HG03066 (cell line): ENCODE data around the gene FAM168B.

Experiments
- ATAC-seq: cut with Tn5 transposase; IDR thresholded peaks from one replicate; pipeline ENCODE4 v1.9.1; 2021; ENCODE audit warnings: low read depth; ENCODE audit not compliant: unreplicated experiment

Gene FAM168B

GRCh38 chr2:131056932-131057287 is 36.4 kb downstream of the FAM168B start:
- no peak for ATAC-seq

- no peak for ATAC-seq
Observed at GRCh38 chr2:131056204-131056931, 36.9 kb downstream of the FAM168B start.

- ATAC-seq, result no peak
Observed at GRCh38 chr2:131055169-131056065, 37.8 kb downstream of the FAM168B start.

- no peak for ATAC-seq
Observed at GRCh38 chr2:131054488-131054887, 38.8 kb downstream of the FAM168B start.

GRCh38 chr2:131052741-131053263 is 40.5 kb downstream of the FAM168B start:
- no peak for ATAC-seq

- ATAC-seq, result no peak
Observed at GRCh38 chr2:131050896-131051295, 42.4 kb downstream of the FAM168B start.

GRCh38 chr2:131049150-131049718 is 44.0 kb downstream of the FAM168B start:
- ATAC-seq, result no peak

- ATAC-seq, result no peak
Observed at GRCh38 chr2:131048641-131049040, 44.6 kb downstream of the FAM168B start.

- ATAC-seq, result no peak
Observed at GRCh38 chr2:131047920-131048560, 45.2 kb downstream of the FAM168B start.

GRCh38 chr2:131046918-131047652 is 46.2 kb downstream of the FAM168B start:
- no peak for ATAC-seq

GRCh38 chr2:131046028-131046917 is 47.0 kb downstream of the FAM168B start:
- ATAC-seq, result no peak

- no peak for ATAC-seq
Observed at GRCh38 chr2:131045286-131046027, 47.8 kb downstream of the FAM168B start.

GRCh38 chr2:131044757-131045150 is 48.5 kb downstream of the FAM168B start:
- no peak for ATAC-seq

GRCh38 chr2:131044075-131044756 is 49.0 kb downstream of the FAM168B start:
- ATAC-seq, result no peak

- no peak for ATAC-seq
Observed at GRCh38 chr2:131043199-131044074, 49.8 kb downstream of the FAM168B start.

GRCh38 chr2:131042148-131042775 is 51.0 kb downstream of the FAM168B start:
- ATAC-seq, result no peak
